T-helper 9 cell (primary cell): ENCODE measurements around the gene FGD4.

Experiments used
- DNase-seq: peaks from one replicate; pipeline ENCODE4 v3.0.0-alpha.2; 2020

FGD4 gene

DNA sequence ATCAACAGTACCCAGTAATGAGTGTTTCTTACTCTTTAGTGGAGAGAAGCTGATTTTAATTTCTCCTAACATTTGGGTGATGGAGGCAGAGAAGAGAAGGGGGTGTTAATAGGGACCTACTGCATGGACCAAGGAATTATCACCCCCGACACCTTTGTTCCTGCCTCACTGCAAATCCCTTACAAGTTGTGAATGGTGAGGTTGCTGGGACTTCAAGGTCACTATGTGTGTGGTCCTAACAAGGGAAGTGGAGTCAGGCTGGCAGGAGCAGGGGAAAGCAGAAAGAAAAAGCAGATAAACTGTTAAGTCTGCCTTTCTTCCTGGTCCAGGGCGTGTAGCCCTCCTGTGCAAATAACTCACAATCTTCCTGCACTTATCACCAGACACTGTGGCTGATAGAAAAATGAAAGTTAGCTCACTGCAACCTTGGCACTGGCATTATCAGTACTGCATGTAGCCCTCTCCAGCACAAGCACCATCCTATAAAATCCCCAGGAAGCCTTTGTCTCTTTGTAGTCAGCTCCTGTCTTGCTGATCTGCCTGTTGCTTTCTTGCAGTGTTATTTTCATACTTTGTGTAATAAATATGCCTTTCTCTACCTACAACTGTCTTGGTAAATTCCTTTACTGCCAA lies 167.4 kb downstream of the FGD4 start:
- DNase-seq, result no peak

DNA sequence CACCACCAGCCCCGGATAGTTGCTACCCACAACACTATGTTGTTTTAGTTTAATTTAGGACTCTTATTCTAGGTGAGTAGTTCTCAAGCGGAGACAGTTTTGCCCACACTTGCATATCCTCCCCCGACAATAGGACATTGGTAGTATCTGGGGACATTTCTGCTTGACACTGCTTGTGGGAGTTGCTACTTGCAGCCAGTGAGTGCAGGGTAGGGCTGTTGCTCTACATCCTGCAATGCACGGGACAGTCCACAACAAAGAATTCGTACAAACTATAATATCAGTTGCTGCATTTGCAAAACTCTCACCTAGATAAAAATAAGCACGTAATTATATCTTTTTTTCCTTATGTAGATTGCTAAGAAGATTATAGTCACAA lies 167.9 kb downstream of the FGD4 start:
- no peak for DNase-seq

DNA sequence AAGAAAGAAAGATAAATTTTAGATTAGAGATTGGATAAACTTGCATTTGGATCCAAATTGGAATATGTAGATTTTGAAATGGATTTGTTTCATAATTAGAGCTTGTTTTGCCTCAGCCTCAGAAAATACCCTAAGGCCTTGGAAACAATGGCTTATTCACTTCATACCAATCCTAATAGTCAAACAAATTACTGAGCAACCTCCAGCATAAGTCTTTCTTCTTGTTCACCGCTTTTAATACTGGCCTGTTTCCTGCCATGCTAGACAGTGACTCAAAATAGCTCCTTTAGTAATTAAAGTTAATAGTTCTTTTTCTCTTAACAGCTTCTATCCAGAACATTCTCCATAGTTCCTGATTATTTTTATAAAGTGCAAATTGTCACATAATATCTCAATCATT lies 168.9 kb downstream of the FGD4 start:
- DNase-seq, result no peak

DNA sequence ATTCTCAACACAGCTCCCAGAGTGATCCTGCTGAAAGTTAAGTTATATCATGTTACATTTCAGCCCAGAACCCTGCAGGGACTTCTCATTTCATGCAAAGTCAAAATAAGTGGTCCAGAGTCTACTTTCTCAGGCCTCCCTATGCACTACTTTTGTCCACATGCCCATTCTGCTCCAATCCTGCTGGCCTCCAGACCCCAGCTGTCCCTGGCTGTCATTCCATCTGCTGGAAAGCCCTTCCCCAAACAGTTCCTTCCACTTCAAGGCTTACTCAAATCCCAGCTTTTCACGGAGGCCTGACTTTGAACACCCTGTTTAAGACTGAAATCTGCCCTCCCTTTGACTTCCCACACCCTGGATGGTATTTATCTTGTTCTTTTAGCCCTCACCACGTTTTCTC lies 169.9 kb downstream of the FGD4 start:
- no peak for DNase-seq

DNA sequence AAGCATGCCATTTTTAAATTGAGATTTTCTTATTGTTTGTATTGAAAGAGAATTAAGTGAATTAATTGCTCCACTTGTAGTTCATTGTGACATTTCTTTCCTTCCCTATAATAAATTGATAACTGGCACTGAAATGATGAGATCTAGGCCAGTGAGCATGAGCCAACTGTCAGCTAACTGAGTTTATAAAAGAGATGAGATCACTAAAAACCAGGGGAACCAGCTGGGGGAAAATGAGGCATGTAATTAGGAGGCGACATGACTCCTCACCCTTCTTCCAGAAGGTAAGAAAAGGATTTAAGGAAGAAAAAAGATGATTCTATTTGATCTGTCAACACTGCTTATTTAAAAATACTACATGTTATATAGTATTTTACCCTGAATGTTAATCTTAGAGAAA lies 175.2 kb downstream of the FGD4 start:
- no peak for DNase-seq

DNA sequence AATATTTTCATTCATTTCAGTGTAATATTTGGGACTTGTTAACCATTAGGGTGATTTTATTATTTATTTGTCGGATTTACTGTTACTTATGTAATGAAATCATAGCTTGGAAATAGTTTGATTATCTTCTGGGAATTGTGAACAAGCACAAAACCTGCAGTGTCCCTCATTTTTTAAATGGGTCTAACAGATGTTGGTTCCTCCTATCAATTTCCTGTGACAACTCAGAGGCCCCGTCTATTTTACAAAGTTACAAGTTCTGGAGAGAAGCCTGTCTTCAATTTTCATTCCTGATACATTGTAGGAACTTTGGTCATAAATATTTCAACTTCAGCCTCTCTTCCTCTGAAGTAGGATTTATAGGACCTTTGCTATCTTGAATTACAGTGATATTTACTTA lies 178.0 kb downstream of the FGD4 start:
- no peak for DNase-seq

DNA sequence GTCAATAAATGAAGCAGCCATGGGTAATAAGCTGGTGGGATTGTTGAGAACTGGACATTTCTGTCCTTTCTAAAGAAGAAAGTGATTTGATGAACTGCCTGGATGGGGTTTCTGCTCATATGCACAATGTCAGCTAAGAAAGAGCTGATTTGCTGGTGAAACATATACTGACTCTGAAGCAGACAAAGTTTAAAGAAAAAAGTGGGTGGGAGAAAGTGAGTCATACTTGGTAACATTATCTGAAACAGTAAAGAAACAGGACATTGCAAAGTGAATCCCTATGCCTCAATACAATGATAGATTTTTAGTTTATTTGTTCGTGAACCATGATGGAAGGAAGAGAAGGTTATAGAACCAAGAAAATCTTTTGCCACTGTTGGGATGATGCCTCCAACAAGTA lies 184.2 kb downstream of the FGD4 start:
- DNase-seq, result no peak

DNA sequence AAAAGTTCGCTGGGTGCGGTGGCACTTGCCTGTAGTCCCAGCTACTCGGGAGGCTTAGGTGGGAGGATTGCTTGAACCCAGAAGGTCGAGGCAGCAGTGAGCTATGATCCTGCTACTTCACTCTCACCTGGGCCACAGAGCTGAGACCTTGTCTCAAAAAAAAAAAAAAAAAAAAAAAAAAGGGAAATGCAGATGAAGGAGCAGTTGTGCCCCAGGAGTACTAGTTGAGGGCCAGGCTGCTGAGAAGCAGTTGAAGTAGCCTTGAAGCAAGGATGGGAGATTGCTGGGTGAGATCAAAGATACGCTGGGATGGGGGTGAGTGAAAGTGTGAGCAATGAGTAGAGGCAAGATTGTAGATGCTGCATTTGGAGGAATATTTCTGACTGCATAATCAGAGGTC lies 186.3 kb downstream of the FGD4 start:
- no peak for DNase-seq

DNA sequence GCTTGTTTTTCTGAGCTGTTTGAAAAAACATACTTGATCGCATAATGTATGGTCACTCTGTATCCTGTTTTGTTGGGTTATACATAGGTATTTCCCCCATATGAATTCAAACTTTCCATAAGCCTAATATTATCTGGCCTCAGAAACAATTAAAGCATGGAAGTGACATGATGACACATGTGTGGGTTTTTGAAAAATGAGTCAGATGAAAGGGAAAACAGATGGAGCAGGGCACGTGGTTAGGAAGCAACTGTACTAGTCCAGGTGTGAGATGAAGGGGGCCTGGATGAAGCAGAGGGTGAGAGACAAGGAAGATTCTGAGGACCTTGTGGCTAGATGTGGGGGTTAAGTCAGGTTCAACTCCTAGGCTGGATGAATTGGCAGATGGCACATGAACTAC lies 187.0 kb downstream of the FGD4 start:
- DNase-seq, result no peak

DNA sequence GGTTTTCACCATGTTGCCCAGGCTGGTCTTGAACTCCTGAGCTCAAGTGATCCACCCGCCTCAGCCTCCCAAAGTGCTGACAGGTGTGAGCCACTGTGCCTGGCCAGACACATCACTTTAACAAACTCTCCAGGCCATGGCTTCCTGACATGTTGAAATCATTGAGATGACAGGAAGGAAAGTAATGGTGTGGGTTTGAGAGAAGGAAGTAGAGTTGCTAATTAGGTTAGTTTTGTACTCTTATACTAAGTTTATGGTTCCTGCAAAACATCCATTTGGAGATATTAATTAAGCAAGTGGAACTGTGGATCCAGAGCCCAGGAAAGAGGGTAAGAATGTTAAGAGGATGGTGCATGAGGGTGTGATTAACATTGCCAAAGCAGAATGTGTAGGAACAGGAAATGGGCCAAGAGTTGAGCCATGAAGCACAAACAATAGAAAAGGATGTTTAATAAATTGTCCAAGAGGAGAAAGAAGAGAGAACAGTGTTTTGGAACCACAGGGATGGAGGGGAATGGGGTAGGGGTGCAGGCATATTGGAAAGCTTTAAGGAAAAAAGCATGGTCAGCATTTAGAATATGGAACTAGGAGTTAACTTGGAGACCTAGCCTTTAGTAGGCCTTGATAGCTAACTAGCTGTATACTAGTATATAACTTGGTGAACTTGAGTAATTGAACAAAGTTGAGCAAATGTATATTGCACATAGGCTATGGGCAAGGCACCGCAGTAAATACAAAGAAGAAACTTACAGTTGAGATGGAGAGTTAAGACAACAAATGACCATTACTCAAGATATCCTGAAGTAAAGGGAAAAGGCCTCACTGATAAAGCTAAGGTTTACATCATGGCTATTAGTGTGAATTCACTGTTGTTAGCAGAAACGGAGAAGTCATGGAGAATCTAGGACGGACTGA lies 188.5 kb downstream of the FGD4 start:
- DNase-seq, result no peak

DNA sequence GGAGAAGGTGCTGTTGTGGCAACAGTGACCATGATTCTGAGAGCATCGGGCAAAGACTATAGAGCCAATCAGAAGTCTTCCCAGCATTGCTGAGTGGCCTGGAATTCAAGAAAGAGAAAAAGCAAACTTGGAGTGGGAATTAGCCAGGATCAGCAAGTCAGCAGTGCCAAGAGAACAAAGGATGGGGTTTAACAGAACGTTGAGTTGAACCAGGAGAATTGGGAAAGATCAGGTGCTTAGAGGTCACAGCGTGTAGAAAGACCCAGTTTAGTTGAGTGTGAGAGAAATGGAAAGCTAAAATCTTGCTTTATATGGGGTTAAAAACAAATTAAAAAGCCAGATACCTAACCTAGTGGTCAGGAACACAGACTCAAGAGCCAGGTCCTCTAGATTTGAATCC lies 189.2 kb downstream of the FGD4 start:
- DNase-seq, result no peak

DNA sequence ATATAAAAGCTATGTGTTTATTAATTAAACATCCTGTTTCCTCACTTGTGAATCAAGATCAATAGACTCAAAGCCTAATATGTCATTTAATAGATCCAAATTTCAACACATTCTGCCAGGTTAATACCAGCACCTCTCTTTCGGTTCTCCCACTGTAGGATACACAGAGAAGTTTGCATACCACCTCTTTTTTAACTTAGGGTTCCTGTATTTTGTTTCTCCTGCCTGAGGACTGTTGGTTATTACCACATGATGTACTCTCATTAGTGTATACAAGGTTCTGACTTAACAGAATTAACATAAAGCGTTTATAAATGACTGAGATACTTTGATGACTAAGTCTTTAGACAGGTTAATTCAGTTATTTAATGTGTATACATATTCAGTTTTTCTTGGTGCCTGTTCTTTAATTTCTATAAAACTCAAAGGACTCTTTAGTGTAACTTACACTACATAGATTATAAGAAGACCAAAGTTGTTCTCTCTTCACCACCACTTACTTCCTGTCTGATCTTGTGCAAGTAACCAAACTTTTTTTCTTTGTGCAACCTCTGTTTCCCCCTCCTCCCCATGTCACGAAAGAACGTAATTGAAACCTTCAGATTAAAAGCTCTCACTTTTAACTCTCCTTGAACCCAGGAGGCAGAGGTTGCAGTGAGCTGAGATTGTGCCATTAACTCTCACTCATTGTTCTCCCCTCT lies 190.0 kb downstream of the FGD4 start:
- no peak for DNase-seq

DNA sequence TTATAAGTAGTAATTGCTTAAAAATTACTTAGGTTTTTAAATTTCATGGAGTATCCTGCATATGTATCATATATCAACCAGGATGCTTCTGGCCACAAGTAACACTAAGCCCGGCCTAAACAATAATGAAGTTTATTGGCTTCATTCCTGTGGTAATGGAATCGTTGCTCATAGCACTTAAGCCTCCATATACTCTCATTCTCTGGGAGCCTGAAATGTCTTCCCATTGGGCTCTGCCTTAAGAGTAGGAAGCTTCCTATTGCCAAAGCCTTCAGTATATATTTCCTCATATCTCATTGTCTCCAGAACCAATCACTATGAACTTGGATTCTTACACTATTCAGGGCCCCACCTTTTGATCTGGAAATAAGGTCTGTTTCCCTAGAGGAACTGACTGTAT lies 195.9 kb downstream of the FGD4 start:
- no peak for DNase-seq

DNA sequence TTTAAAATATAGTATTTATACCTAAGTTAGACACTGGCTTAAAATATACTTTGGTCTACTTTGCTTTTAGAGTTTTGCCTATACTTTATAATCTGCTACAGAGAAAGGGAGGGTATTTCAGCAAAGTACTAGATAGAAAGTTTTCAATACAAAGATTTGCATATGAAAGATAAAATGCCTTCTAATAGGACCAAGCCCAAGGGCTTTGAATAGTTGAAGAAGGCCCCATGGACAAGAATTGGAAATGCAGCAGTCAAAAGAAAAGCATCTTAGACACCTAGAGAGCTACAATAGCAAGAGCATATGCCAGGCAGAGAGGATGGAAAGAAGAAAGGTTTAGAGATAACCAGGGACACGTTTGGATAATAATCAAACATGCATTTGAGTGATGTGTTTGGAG lies 196.7 kb downstream of the FGD4 start:
- DNase-seq, result no peak

DNA sequence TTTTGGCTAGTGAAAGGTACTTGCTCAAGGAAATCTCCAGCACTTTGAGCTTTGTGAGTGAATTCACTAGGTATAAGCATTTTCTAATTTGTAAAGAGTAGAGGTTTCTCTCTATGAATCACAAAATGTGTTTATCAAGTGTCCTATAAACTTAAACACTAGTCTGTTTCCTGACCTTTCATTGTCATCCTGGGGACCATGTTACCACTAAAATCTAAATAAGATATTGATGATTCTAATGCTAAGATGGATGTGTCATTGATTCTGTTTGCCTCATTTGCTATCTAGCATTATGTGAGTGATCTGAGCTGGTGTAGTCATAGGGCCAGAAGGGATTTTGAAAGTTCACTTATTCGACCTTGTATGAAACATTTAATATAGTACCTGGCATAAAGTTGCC lies 199.3 kb downstream of the FGD4 start:
- DNase-seq, result no peak

DNA sequence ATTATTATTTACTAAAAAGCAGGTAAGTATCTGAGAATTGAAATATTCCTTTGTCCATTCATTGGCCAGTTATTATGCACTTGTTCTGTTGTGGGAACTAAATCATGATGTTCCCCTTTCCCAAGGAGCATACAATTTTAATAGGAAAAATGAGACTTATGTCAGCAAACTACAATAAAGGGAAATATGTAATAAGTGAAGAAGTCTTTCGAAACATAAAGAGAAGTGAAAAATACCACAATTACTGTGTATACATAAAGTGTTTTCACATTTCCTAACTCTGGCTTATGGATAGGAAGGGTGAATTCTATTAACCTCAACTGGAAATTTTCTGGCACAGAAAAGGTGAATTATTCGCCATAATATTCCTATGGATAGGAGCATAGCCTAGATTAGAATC lies 201.3 kb downstream of the FGD4 start:
- no peak for DNase-seq

DNA sequence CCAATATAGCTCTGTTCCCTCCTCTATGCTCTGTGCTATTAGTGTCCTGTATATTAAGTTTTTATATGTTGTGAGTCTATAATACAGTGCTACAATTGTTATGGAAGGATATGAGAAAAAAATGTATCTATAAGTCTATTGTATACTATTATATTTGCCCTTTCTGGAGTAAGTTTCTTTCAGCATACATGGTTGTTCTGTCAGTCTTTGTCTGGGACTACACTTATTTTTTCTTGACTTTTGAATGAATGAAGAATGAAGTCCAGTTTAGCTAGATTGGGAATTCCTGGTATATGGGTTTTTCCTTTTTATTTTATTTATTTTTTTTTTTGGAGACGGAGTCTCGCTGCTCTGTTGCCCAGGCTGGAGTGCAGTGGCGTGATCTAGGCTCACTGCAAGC lies 203.7 kb downstream of the FGD4 start:
- DNase-seq, result no peak

DNA sequence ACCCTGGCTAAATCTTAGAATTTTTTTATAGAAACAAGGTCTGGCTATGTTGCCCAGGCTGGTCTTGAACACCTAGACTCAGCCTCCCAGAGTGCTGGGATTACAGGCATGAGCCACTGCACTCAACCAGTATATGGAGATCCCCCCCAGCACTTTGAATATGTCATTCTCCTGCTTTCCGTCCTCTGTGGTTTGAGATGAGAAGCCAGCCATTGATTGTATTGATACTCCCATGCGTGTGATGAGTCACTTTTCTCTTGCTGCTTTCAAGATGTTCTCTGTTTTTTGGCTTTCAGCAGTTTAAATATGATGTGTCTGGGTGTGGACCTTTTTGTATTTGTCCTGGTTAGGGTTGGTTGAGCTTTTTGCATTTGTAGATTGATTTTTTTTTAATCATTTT lies 204.5 kb downstream of the FGD4 start:
- DNase-seq, result no peak

DNA sequence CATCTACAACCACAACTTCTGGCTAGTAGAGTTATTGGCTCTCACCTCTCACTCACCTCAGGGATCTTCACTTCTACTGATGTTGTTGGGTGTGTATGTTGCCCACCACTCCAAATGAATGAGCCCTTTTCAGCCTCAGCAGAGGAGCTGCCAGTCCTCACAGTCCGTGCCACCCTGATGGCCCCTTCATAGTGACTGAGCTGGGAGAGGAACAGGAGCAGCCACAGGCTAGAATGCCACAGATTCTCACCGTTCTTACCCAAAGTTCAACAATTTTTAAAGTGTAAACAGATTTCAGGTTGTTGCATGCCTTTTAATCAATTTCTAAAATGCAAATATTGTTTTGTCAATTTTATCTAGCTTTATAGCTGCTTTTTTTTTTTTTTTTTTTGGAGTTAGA lies 205.2 kb downstream of the FGD4 start:
- no peak for DNase-seq

DNA sequence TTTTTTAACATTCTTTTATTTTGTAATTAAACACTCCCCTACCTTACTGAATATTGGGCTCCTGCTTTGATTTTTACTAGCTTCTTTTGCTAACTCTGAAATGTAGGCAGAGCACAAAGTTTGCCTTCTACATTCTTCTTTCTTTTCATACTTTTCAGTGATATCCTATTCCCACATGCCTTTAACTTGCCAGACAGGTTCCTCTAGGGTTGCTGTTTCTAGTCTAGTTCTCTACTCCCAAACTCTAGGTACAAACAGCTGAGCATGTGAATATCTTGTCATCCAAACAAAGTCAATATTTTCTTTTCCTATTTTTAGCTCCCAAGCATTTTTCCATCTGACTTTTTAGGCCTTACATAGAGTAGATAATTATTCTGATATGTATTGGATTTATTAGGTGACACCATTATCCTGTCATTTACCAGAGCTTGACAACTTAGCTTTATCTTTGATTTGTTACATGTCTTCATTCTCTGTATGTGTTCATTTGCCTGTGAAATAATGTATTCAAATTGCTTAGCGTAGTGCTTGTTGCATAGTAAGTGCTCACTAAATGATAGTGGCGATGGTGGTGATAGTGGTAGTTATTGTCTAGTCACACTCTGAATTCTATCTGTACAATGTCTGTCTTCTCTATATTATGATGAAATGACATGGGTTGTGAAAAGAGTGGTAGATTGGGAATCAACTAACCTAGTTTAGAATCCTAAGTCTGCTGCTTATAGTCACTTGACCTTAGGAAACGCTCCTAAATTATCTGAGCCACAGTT lies 206.2 kb downstream of the FGD4 start:
- DNase-seq, result no peak

DNA sequence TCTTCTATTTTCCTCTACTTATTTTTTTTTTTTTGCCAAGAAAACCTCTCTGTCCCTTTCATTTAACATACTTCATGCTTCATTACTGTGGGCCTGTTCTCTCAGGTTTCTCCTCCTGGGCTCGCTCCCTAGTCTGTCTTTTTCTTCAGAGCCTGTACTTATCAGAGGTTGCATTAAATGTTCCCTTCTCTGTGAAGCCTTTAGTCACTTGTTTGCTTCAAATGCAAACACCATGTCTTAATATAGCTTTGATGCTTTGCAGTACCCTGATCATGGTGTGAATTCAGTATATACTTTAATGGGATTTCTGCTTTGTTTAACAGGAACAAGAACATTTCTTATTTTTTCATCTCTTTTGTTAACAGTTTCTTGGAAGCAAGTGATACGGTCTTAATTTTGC lies 207.1 kb downstream of the FGD4 start:
- no peak for DNase-seq

DNA sequence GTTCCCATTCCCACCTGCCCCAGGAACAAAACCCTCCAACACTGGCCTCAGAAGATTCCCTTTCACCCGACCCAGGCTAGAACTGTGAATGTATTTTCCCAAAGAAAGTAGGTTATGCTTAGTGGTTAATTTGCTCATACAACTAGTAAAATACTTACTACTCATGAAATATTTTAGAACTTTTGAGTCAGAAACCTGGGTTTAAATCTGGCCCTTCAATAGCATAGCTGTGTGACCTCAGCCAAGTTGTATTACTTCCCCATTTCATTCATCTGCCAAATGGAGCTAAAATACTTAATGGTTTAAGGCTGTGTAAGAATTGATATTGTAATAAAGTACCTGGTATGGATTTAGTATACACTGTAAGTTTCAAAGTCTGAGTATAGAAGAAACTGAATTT lies 210.6 kb downstream of the FGD4 start:
- DNase-seq, result no peak

DNA sequence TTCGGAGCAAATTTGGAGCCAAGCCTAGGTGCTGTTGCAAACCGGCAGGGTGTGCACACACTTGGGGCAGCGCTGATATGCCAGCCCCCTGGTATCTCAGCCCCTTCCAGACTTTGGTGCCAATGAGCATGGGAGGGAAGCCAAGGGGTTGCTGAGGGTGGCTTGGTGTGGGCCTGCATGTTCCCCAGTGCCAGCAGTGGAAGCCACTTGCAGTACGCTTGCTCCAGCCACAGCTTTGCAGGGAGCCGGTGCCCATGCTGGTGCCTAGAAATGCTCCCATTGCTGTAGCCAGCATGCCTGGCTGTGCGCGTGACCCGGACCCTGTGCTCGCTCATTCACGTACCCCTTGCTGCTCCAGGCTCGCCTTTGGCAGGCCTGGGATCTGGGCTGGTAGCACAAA lies 212.6 kb downstream of the FGD4 start:
- DNase-seq, result no peak
